Mucosa of gallbladder (tissue), 1 donor: ENCODE measurements around the gene HCN3. TPM values are rescaled to one million over a fixed set of nuclear protein-coding genes. Genes with fewer than 3 reads are reported as not detected.

Experiments
- total RNA-seq: library from RNA; stranded (reverse); gene quantifications from one replicate; pipeline ENCODE4 v1.2.1, GENCODE V29; 2021
- donor health status: DM: no; HTN: no; CAD: no.

The HCN3 gene
- total RNA-seq, 1 donor from 2014 or later: 8.7 TPM

Other genes with a start within 250 kb of the HCN3 start
- 1.0 TPM for gene DCST2, start 243.7 kb upstream of the HCN3 start, total RNA-seq
- not detected for gene DCST1, start 243.6 kb upstream of the HCN3 start, total RNA-seq
- 146 TPM for gene ADAM15, start 226.1 kb upstream of the HCN3 start, total RNA-seq
- gene EFNA4, start 213.7 kb upstream of the HCN3 start, total RNA-seq: 12.8 TPM
- gene EFNA3, start 198.6 kb upstream of the HCN3 start, total RNA-seq: 2.7 TPM
- 100.0 TPM for gene EFNA1, start 149.6 kb upstream of the HCN3 start, total RNA-seq
- gene SLC50A1, start 141.6 kb upstream of the HCN3 start, total RNA-seq: 54.7 TPM
- 130 TPM for gene DPM3, start 136.9 kb upstream of the HCN3 start, total RNA-seq
- gene KRTCAP2, start 104.2 kb upstream of the HCN3 start, total RNA-seq: 158 TPM
- gene TRIM46, start 103.6 kb upstream of the HCN3 start, total RNA-seq: 0.83 TPM
- gene THBS3, start 69.6 kb upstream of the HCN3 start, total RNA-seq: 43.1 TPM
- gene MTX1, start 68.8 kb upstream of the HCN3 start, total RNA-seq: 31.3 TPM
- 49.0 TPM for gene ENTREP3, start 22.0 kb upstream of the HCN3 start, total RNA-seq
- gene SCAMP3, start 15.1 kb upstream of the HCN3 start, total RNA-seq: 68.6 TPM
- 73.7 TPM for gene CLK2, start 4.0 kb upstream of the HCN3 start, total RNA-seq
- 1.7 TPM for gene PKLR, start 24.0 kb downstream of the HCN3 start, total RNA-seq
- 269 TPM for gene FDPS, start 31.4 kb downstream of the HCN3 start, total RNA-seq
- gene RUSC1, start 43.4 kb downstream of the HCN3 start, total RNA-seq: 58.8 TPM